Chondrocyte (in vitro differentiated cells): Measurements from ENCODE around the gene SLC2A4. TPM values are rescaled to one million over a fixed set of nuclear protein-coding genes. Genes with fewer than 3 reads are reported as not detected.
A peak's percentile ranks its signal among the peaks of the same experiment; 100 is the strongest.

Experiments
- DNase-seq: peaks from one replicate; pipeline ENCODE4 v3.0.0; 2021; ENCODE audit warnings: mixed read lengths, low spot score
- H3K27ac Mint-ChIP-seq: one replicate; pipeline ENCODE4 v1.8.0; 2021; ENCODE audit warnings: mild to moderate bottlenecking, moderate library complexity, mixed read lengths; ENCODE audit not compliant: unreplicated experiment
- H3K27me3 Mint-ChIP-seq: 2 replicates; pipeline ENCODE4 v1.8.0; 2021; ENCODE audit warnings: low read depth, mixed read lengths
- H3K36me3 Mint-ChIP-seq: 2 replicates; pipeline ENCODE4 v1.8.0; 2021; ENCODE audit warnings: low read depth, mixed read lengths
- H3K4me1 Mint-ChIP-seq: 2 replicates; pipeline ENCODE4 v1.8.0; 2021; ENCODE audit warnings: low read depth, mild to moderate bottlenecking, mixed read lengths
- H3K4me3 Mint-ChIP-seq: one replicate; pipeline ENCODE4 v1.8.0; 2021; ENCODE audit warnings: mild to moderate bottlenecking, moderate library complexity, mixed read lengths; ENCODE audit not compliant: unreplicated experiment
- H3K9me3 Mint-ChIP-seq: 2 replicates; pipeline ENCODE4 v1.8.0; 2021; ENCODE audit warnings: low read depth, mixed read lengths
- total RNA-seq: library from RNA; stranded (reverse); gene quantifications from 3 replicates; pipeline ENCODE4 v1.2.1, GENCODE V29; 2021
- TF ChIP-seq, protein P1 (sequence below): fragments of 200-600 bp; sonication (generic); IDR thresholded peaks from 2 replicates; pipeline ENCODE4 v1.5.0; 2021; ENCODE audit warnings: antibody characterized with exemption, mild to moderate bottlenecking, moderate library complexity

SLC2A4 gene
- total RNA-seq, 1 donor from 2014 or later = 0.30 TPM

DNA sequence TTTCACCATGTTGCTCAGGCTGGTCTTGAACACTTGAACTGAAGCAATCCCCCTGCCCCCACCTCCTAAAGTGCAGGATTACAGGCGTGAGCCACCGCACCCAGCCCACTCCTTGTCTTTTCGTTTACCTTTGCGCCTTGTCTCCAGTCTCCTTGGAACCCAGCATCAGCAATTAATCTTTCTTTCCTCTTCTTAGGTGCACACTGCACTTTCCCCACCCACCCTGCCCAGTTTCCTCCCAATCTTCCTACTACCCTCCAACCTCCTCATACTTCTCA lies 17.8 kb upstream of the SLC2A4 start:
- H3K4me1 Mint-ChIP-seq = peaks cover 30% of the 10 kb centered on the region
- H3K36me3 Mint-ChIP-seq = peaks cover 3% of the 10 kb centered on the region
- H3K27me3 Mint-ChIP-seq = peaks cover 11% of the 10 kb centered on the region

DNA sequence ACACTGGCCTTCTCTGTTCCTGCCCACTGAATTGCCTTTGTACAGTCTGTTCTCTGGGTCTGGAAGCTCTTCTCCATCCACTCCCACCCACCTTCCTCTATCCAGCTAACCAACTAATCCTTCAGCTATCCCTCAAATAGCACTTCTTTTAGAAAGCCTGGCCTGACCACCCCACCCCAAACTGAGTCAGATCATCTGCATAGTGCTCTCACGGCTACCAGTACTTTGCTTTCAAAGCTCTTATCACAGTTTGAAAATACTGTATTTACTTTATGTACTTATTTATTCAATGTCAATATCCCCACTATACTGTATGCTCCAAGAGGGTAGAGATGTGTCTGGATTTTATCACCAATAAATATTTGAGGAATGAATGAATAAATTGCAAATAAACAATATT lies 14.7 kb upstream of the SLC2A4 start:
- no peak overlapping the region for H3K27ac Mint-ChIP-seq
- TF ChIP-seq, protein P1, sequence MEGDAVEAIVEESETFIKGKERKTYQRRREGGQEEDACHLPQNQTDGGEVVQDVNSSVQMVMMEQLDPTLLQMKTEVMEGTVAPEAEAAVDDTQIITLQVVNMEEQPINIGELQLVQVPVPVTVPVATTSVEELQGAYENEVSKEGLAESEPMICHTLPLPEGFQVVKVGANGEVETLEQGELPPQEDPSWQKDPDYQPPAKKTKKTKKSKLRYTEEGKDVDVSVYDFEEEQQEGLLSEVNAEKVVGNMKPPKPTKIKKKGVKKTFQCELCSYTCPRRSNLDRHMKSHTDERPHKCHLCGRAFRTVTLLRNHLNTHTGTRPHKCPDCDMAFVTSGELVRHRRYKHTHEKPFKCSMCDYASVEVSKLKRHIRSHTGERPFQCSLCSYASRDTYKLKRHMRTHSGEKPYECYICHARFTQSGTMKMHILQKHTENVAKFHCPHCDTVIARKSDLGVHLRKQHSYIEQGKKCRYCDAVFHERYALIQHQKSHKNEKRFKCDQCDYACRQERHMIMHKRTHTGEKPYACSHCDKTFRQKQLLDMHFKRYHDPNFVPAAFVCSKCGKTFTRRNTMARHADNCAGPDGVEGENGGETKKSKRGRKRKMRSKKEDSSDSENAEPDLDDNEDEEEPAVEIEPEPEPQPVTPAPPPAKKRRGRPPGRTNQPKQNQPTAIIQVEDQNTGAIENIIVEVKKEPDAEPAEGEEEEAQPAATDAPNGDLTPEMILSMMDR = no peak
- no peak for DNase-seq
- H3K4me1 Mint-ChIP-seq = peaks cover 29% of the 10 kb centered on the region
- H3K9me3 Mint-ChIP-seq = no peaks in the 10 kb centered on the region
- H3K36me3 Mint-ChIP-seq = no peaks in the 10 kb centered on the region
- peaks cover 10% of the 10 kb centered on the region for H3K27me3 Mint-ChIP-seq
- H3K4me3 Mint-ChIP-seq = no peak overlapping the region

More for the DNA sequence above, 17.8 kb upstream of the SLC2A4 start:
- DNase-seq = no peak
- no peaks in the 10 kb centered on the region for H3K9me3 Mint-ChIP-seq
- no peak overlapping the region for H3K4me3 Mint-ChIP-seq
- no peak overlapping the region for H3K27ac Mint-ChIP-seq
- TF ChIP-seq, protein P1 = no peak

GRCh38 chr17:7279448-7279847 lies 2.1 kb upstream of the SLC2A4 start:
- Mint-ChIP-seq H3K4me3 (no peak overlapping the region), H3K27me3 (no peaks in the 10 kb centered on the region), H3K4me1 (peaks cover 17% of the 10 kb centered on the region), H3K36me3 (no peaks in the 10 kb centered on the region), H3K9me3 (no peaks in the 10 kb centered on the region), H3K27ac (no peak overlapping the region)
- TF ChIP-seq, protein P1 = no peak
- DNase-seq = no peak

- TF ChIP-seq, protein P1 = peak; percentile 90
- peaks cover under 1% of the 10 kb centered on the region for H3K27me3 Mint-ChIP-seq
- H3K4me1 Mint-ChIP-seq = peaks cover 17% of the 10 kb centered on the region
- peak overlapping the region; percentile 75 for H3K4me3 Mint-ChIP-seq
- no peaks in the 10 kb centered on the region for H3K36me3 Mint-ChIP-seq
- DNase-seq = no peak
- H3K27ac Mint-ChIP-seq = peak overlapping the region; percentile 89
- no peaks in the 10 kb centered on the region for H3K9me3 Mint-ChIP-seq
Measured at GRCh38 chr17:7280519-7281073, 922 bp upstream of the SLC2A4 start.

DNA sequence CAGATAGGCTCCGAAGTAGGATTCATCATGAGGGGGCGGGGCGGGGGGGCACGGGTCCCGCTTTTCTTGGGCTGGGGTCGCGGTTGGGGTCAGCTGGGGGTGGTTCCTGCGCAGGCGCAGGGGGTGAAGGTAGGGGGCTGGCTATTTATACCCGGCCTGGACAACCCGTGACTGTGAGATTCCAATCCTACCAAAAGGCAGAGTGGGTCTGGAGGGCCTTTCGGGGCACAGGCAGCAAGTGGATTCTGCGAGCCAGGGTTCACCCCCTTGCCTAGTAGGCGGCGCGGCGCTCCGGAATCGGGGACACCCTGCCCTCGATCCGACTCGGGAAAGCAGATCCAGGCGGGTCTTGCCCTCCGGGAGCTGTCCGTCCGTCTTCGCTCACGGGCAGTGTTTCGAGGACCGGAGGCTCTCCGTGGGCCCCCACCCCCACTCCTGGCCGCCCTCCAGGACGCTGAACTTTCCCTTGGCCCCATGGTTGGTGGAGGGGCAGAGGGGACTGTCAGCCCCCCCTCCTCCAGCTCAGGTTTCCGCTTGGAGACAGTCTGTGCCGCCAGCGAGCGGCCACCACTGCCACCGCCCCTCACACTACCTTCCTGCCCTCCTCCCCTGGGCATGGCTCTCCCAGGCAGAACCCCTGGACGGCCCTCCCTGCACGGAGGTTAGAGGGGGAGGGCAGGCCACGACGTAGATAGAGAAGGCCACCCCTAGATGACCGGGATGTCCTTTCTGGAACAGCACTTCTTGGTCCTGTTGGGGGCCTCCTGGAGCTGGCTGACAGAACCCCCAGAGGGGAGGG lies 634 bp downstream of the SLC2A4 start:
- Mint-ChIP-seq H3K4me3 (peak overlapping the region; percentile 75), H3K9me3 (no peaks in the 10 kb centered on the region), H3K4me1 (peaks cover 17% of the 10 kb centered on the region), H3K27ac (no peak overlapping the region), H3K27me3 (peaks cover 13% of the 10 kb centered on the region), H3K36me3 (no peaks in the 10 kb centered on the region)
- DNase-seq = no peak
- TF ChIP-seq, protein P1 = no peak
